Measurements from ENCODE around the gene PTPRE. TPM values are rescaled to one million over a fixed set of nuclear protein-coding genes. Genes with fewer than 3 reads are reported as not detected.

PTPRE gene
- polyA plus RNA-seq, 1 donor from 2014 or later = 4.1 TPM

GRCh38 chr10:128035557-128035973 is 128.7 kb downstream of the PTPRE start:
- Histone ChIP-seq H3K9me2 (ENCODE audit: insufficient read depth, low read length) (no peaks in the 10 kb centered on the region), H2AFZ (ENCODE audit: low read depth, low read length) (no peak overlapping the region), H4K20me1 (ENCODE audit: insufficient read depth) (no peaks in the 10 kb centered on the region), H3K4me3 (ENCODE audit: low read length) (no peak overlapping the region), H3K9ac (ENCODE audit: low read length) (no peak overlapping the region), H3K79me2 (replicated peaks; ENCODE audit: insufficient read depth, low read length) (no peaks in the 10 kb centered on the region), H3K27me3 (ENCODE audit: insufficient read depth, low read depth, low read length) (no peaks in the 10 kb centered on the region), H3F3A (ENCODE audit: insufficient read depth, low read length, poor library complexity, severe bottlenecking) (no peaks in the 10 kb centered on the region), H3K36me3 (ENCODE audit: insufficient read depth, low read length) (no peaks in the 10 kb centered on the region), H3K9me3 (ENCODE audit: low read length) (no peaks in the 10 kb centered on the region), H3K4me2 (ENCODE audit: low read length) (no peak overlapping the region), H3K27ac (ENCODE audit: low read length) (no peak overlapping the region)
- TF ChIP-seq SMC3 (conservative IDR thresholded peaks at IDR 0.05; ENCODE audit: poor library complexity) (no peak), RAD21 (conservative IDR thresholded peaks at IDR 0.05) (no peak), TAF1 (IDR thresholded peaks at IDR 0.05; ENCODE audit: low read depth) (no peak), MXI1 (conservative IDR thresholded peaks at IDR 0.05; ENCODE audit: poor library complexity, severe bottlenecking) (no peak), EP300 (conservative IDR thresholded peaks at IDR 0.05; ENCODE audit: poor library complexity, severe bottlenecking) (no peak), EZH2 (IDR thresholded peaks at IDR 0.05; ENCODE audit: borderline replicate concordance, insufficient read depth, low read length, poor library complexity, severe bottlenecking) (no peak), POLR2AphosphoS5 (IDR thresholded peaks at IDR 0.05) (no peak)
- TF ChIP-seq, protein P1, sequence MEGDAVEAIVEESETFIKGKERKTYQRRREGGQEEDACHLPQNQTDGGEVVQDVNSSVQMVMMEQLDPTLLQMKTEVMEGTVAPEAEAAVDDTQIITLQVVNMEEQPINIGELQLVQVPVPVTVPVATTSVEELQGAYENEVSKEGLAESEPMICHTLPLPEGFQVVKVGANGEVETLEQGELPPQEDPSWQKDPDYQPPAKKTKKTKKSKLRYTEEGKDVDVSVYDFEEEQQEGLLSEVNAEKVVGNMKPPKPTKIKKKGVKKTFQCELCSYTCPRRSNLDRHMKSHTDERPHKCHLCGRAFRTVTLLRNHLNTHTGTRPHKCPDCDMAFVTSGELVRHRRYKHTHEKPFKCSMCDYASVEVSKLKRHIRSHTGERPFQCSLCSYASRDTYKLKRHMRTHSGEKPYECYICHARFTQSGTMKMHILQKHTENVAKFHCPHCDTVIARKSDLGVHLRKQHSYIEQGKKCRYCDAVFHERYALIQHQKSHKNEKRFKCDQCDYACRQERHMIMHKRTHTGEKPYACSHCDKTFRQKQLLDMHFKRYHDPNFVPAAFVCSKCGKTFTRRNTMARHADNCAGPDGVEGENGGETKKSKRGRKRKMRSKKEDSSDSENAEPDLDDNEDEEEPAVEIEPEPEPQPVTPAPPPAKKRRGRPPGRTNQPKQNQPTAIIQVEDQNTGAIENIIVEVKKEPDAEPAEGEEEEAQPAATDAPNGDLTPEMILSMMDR (IDR thresholded peaks at IDR 0.05; ENCODE audit: poor library complexity, severe bottlenecking) = no peak
- TF ChIP-seq, protein P2, sequence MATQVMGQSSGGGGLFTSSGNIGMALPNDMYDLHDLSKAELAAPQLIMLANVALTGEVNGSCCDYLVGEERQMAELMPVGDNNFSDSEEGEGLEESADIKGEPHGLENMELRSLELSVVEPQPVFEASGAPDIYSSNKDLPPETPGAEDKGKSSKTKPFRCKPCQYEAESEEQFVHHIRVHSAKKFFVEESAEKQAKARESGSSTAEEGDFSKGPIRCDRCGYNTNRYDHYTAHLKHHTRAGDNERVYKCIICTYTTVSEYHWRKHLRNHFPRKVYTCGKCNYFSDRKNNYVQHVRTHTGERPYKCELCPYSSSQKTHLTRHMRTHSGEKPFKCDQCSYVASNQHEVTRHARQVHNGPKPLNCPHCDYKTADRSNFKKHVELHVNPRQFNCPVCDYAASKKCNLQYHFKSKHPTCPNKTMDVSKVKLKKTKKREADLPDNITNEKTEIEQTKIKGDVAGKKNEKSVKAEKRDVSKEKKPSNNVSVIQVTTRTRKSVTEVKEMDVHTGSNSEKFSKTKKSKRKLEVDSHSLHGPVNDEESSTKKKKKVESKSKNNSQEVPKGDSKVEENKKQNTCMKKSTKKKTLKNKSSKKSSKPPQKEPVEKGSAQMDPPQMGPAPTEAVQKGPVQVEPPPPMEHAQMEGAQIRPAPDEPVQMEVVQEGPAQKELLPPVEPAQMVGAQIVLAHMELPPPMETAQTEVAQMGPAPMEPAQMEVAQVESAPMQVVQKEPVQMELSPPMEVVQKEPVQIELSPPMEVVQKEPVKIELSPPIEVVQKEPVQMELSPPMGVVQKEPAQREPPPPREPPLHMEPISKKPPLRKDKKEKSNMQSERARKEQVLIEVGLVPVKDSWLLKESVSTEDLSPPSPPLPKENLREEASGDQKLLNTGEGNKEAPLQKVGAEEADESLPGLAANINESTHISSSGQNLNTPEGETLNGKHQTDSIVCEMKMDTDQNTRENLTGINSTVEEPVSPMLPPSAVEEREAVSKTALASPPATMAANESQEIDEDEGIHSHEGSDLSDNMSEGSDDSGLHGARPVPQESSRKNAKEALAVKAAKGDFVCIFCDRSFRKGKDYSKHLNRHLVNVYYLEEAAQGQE (IDR thresholded peaks at IDR 0.05; ENCODE audit: borderline replicate concordance) = no peak

GRCh38 chr10:128036011-128036615 is 129.2 kb downstream of the PTPRE start:
- Histone ChIP-seq H3K4me2 (ENCODE audit: low read length) (no peak overlapping the region), H3K9me2 (ENCODE audit: insufficient read depth, low read length) (no peaks in the 10 kb centered on the region), H3K9ac (ENCODE audit: low read length) (no peak overlapping the region), H4K20me1 (ENCODE audit: insufficient read depth) (no peaks in the 10 kb centered on the region), H3K4me3 (ENCODE audit: low read length) (no peak overlapping the region), H2AFZ (ENCODE audit: low read depth, low read length) (no peak overlapping the region), H3K27me3 (ENCODE audit: insufficient read depth, low read depth, low read length) (no peaks in the 10 kb centered on the region), H3K27ac (ENCODE audit: low read length) (no peak overlapping the region), H3K36me3 (ENCODE audit: insufficient read depth, low read length) (no peaks in the 10 kb centered on the region), H3F3A (ENCODE audit: insufficient read depth, low read length, poor library complexity, severe bottlenecking) (no peaks in the 10 kb centered on the region), H3K9me3 (ENCODE audit: low read length) (no peaks in the 10 kb centered on the region), H3K79me2 (replicated peaks; ENCODE audit: insufficient read depth, low read length) (no peaks in the 10 kb centered on the region)
- TF ChIP-seq MXI1 (conservative IDR thresholded peaks at IDR 0.05; ENCODE audit: poor library complexity, severe bottlenecking) = no peak
- TF ChIP-seq EP300 (conservative IDR thresholded peaks at IDR 0.05; ENCODE audit: poor library complexity, severe bottlenecking) = no peak
- TF ChIP-seq, protein P2 (IDR thresholded peaks at IDR 0.05; ENCODE audit: borderline replicate concordance) = no peak

All from neural cell (in vitro differentiated cells).